ENCODE data around the gene CCDC28A.
"Not testable (repeated sequence)": the region's sequence is repeated elsewhere in the genome, so short reads cannot be mapped to it uniquely, and the experiment has no call there.

The CCDC28A gene

GRCh38 chr6:138773177-138774091, at the start of gene CCDC28A:
Gene CCDC28A (plus strand): TSS chr6:138773769. CDS start chr6:138776121, 2,352 bp downstream.
- Mint-ChIP-seq H3K9me3 (no peaks in the 10 kb centered on the region), H3K27me3 (no peaks in the 10 kb centered on the region), H3K4me3 (peak within 1 kb of the TSS; percentile 99), H3K4me1 (peaks cover 8% of the 10 kb centered on the region), H3K27ac (peak within 1 kb of the TSS; percentile 96), H3K36me3 (peaks cover 14% of the 10 kb centered on the region)
- ATAC-seq = peak; percentile 95

- Mint-ChIP-seq H3K4me1 (peaks cover 15% of the 10 kb centered on the region), H3K36me3 (no peaks in the 10 kb centered on the region), H3K27ac (no peak overlapping the region), H3K9me3 (no peaks in the 10 kb centered on the region), H3K4me3 (no peak overlapping the region), H3K27me3 (no peaks in the 10 kb centered on the region)
- no peak for ATAC-seq
Observed at GRCh38 chr6:138724015-138724414, 49.6 kb upstream of the CCDC28A start.

GRCh38 chr6:138726066-138726756, 47.4 kb upstream of the CCDC28A start:
- ATAC-seq = no peak
- Mint-ChIP-seq H3K27ac (no peak overlapping the region), H3K9me3 (no peaks in the 10 kb centered on the region), H3K36me3 (no peaks in the 10 kb centered on the region), H3K27me3 (no peaks in the 10 kb centered on the region), H3K4me1 (peaks cover 4% of the 10 kb centered on the region), H3K4me3 (no peak overlapping the region)

DNA sequence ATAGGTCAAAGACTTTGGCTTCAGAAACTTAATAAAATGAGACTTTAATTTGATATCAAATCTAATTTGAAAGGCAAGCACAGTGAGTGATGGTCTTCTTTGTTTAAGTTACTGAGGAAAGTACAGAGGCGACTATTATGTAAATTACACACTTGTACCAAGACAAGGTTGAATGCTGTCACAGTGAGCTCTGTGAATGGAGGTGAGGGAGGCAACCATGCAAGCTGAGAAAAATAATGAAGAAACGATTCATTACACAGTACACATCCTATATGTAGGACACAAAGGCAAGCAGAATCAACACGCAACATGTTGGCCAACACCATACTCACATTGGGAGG, 46.8 kb upstream of the CCDC28A start:
- Mint-ChIP-seq H3K27me3 (no peaks in the 10 kb centered on the region), H3K9me3 (peaks cover 2% of the 10 kb centered on the region), H3K4me1 (peaks cover 4% of the 10 kb centered on the region), H3K4me3 (no peak overlapping the region), H3K27ac (no peak overlapping the region), H3K36me3 (peaks cover 2% of the 10 kb centered on the region)
- no peak for ATAC-seq

GRCh38 chr6:138727182-138727581, 46.4 kb upstream of the CCDC28A start:
- peaks cover 4% of the 10 kb centered on the region for H3K9me3 Mint-ChIP-seq
- H3K4me1 Mint-ChIP-seq = peaks cover 4% of the 10 kb centered on the region
- H3K36me3 Mint-ChIP-seq = peaks cover 7% of the 10 kb centered on the region
- H3K4me3 Mint-ChIP-seq = no peak overlapping the region
- H3K27me3 Mint-ChIP-seq = no peaks in the 10 kb centered on the region
- ATAC-seq = no peak
- no peak overlapping the region for H3K27ac Mint-ChIP-seq

- peaks cover 4% of the 10 kb centered on the region for H3K9me3 Mint-ChIP-seq
- peaks cover 7% of the 10 kb centered on the region for H3K36me3 Mint-ChIP-seq
- ATAC-seq = no peak
- no peaks in the 10 kb centered on the region for H3K27me3 Mint-ChIP-seq
- H3K27ac Mint-ChIP-seq = no peak overlapping the region
- H3K4me3 Mint-ChIP-seq = no peak overlapping the region
- H3K4me1 Mint-ChIP-seq = no peaks in the 10 kb centered on the region
Observed at GRCh38 chr6:138728662-138729061, 44.9 kb upstream of the CCDC28A start.

- not testable (repeated sequence) for ATAC-seq, H3K36me3 Mint-ChIP-seq, H3K9me3 Mint-ChIP-seq, H3K27ac Mint-ChIP-seq, H3K4me1 Mint-ChIP-seq, H3K4me3 Mint-ChIP-seq, H3K27me3 Mint-ChIP-seq
Observed at GRCh38 chr6:138730037-138730436, 43.5 kb upstream of the CCDC28A start.

GRCh38 chr6:138734585-138734984, 39.0 kb upstream of the CCDC28A start:
- no peak overlapping the region for H3K4me3 Mint-ChIP-seq
- no peaks in the 10 kb centered on the region for H3K27me3 Mint-ChIP-seq
- no peaks in the 10 kb centered on the region for H3K4me1 Mint-ChIP-seq
- H3K36me3 Mint-ChIP-seq = peaks cover 7% of the 10 kb centered on the region
- no peak overlapping the region for H3K27ac Mint-ChIP-seq
- no peak for ATAC-seq
- peaks cover 4% of the 10 kb centered on the region for H3K9me3 Mint-ChIP-seq

DNA sequence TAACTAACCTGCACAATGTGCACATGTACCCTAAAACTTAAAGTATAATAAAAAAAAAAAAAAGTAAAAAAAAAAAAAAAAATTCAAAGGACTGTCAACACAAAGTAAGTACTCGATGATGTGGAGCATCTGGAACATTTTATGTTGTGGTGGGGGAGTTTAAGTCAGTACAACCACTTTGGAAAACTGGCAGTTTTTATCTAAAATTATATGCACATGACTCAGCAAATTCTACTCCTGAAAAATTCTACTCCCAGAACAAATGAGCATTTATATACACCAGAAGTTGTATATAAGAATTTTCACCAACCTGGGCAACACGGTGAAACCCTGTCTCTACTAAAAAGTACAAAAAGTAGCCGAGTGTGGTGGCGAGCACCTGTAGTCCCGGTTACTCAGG, 36.9 kb upstream of the CCDC28A start:
- Mint-ChIP-seq H3K27ac (no peak overlapping the region), H3K9me3 (peaks cover 3% of the 10 kb centered on the region), H3K36me3 (peaks cover 5% of the 10 kb centered on the region), H3K27me3 (no peaks in the 10 kb centered on the region), H3K4me1 (no peaks in the 10 kb centered on the region), H3K4me3 (no peak overlapping the region)
- no peak for ATAC-seq

DNA sequence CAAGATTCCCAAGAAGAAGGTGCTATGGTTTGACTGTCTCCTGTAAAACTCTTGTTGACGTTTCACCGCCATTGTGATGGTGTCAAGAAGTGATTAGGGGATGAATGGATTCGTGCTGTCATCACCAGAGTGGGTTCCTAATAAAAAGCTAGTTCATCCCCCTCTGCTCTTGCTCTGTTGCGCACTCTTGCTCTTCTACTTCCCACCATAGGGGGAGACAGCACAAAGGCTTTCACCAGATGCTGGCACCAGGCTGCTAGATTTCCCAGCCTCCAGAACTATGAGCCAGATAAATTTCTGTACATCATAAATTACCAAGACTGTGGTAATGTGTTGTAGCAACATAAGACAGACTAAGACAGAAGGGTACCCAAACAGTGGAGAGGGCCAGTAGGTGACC, 21.6 kb upstream of the CCDC28A start:
- Mint-ChIP-seq H3K27ac (no peak overlapping the region), H3K4me1 (no peaks in the 10 kb centered on the region), H3K27me3 (no peaks in the 10 kb centered on the region), H3K4me3 (no peak overlapping the region), H3K9me3 (no peaks in the 10 kb centered on the region), H3K36me3 (no peaks in the 10 kb centered on the region)
- ATAC-seq = no peak

- no peak for ATAC-seq
- H3K9me3 Mint-ChIP-seq = no peaks in the 10 kb centered on the region
- no peaks in the 10 kb centered on the region for H3K4me1 Mint-ChIP-seq
- no peaks in the 10 kb centered on the region for H3K27me3 Mint-ChIP-seq
- H3K27ac Mint-ChIP-seq = no peak overlapping the region
- no peaks in the 10 kb centered on the region for H3K36me3 Mint-ChIP-seq
- H3K4me3 Mint-ChIP-seq = no peak overlapping the region
Observed at GRCh38 chr6:138757136-138757535, 16.4 kb upstream of the CCDC28A start.

DNA sequence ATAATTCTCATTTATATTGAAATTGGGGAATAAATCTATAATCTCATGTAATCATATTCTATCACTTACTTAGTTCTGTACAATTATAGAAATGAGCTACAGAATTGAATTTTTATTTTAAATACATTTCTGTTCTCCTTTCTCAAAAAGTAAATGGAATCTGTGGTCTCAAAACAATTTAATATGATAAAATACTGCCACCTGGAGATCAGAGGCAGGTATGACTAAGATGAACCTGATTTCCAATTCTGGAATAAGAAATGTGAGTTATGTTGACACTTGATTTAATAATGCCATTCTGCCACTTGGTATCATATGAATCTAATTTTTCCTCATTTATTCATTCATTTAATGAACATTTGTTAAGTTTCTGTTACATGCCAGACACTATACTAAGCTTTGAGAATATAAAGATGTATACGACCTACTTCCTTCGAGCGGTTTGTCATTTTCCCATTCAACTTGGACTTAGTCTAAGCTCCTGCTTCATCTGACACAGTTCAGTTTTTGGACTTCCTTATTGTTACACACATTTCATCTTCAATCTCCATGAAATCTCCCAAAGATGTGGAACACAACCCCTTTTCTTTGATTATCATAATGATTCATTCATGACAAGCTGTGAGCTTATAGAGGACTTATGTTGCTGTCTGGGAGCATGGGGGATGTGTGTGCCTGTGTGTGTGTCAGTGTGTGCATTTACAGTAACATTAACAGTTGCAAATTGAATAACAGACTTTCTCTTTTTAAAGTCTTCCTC, 7.5 kb upstream of the CCDC28A start:
- no peak overlapping the region for H3K4me3 Mint-ChIP-seq
- H3K4me1 Mint-ChIP-seq = peaks cover 12% of the 10 kb centered on the region
- no peaks in the 10 kb centered on the region for H3K27me3 Mint-ChIP-seq
- H3K9me3 Mint-ChIP-seq = no peaks in the 10 kb centered on the region
- no peaks in the 10 kb centered on the region for H3K36me3 Mint-ChIP-seq
- no peak for ATAC-seq
- peak overlapping the region; percentile 38 for H3K27ac Mint-ChIP-seq

DNA sequence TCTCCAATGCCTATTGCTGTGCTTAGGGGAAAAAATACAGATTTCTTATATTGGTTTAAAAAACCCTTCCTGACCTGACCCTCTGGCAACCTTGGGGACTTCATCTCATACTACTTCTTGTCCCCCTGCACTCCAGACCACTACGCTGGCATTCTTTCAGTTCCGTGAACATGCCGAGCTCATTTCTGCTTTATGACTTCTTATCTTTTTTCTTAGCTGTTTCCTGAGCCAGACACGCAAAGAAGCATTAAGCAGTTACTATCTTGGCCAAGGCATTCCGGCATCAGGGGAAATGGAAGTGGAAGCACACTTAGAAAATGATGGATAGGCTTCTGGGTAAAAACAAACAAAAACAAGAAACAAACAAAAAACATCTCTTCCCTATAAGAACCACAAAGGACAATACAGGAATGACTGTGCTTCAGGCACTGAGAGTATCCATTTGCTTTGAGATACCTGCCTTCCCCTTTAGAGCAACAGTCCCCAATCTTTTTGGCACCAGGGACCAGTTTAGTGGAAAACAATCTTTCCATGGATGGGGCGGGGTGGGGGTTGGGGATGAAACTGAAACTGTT, 4.4 kb upstream of the CCDC28A start:
- Mint-ChIP-seq H3K4me1 (peaks cover 12% of the 10 kb centered on the region), H3K4me3 (no peak overlapping the region), H3K27me3 (no peaks in the 10 kb centered on the region), H3K36me3 (no peaks in the 10 kb centered on the region), H3K9me3 (no peaks in the 10 kb centered on the region), H3K27ac (peak overlapping the region; percentile 61)
- ATAC-seq = no peak

DNA sequence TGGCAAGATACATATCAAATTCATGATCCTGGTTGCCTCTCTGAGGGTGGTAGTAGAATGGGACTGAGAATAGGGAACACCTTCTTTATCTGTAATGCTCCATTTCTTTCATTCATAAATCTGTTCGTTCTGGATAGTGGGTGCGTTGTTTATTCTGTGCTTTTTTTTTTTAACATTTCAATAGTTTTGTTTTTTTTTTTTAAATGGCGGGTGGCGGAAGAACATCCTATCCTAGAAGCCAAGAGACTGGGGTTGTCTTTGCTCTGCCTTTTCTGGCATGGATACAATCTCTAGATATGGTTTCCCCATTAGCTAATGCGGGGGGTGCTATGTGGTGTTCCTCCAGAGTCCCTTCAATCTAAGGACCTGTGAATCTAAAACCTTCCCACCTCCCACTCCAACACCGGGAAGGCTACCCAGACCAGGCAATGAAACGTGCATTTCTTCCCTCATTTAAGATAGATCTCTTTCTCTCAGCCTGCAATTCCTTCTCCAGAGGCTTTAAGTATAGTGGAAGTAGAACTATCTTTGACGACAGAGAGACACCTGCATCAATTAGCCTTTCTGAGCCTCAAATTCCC, 883 bp upstream of the CCDC28A start:
- ATAC-seq = no peak
- peak overlapping the region; percentile 96 for H3K27ac Mint-ChIP-seq
- peaks cover 8% of the 10 kb centered on the region for H3K36me3 Mint-ChIP-seq
- peaks cover 12% of the 10 kb centered on the region for H3K4me1 Mint-ChIP-seq
- H3K9me3 Mint-ChIP-seq = no peaks in the 10 kb centered on the region
- no peaks in the 10 kb centered on the region for H3K27me3 Mint-ChIP-seq
- peak overlapping the region; percentile 99 for H3K4me3 Mint-ChIP-seq

GRCh38 chr6:138774370-138774769, 801 bp downstream of the CCDC28A start:
- no peak for ATAC-seq
- H3K27me3 Mint-ChIP-seq = no peaks in the 10 kb centered on the region
- no peaks in the 10 kb centered on the region for H3K9me3 Mint-ChIP-seq
- peaks cover under 1% of the 10 kb centered on the region for H3K4me1 Mint-ChIP-seq
- peak overlapping the region; percentile 99 for H3K4me3 Mint-ChIP-seq
- peak overlapping the region; percentile 96 for H3K27ac Mint-ChIP-seq
- H3K36me3 Mint-ChIP-seq = peaks cover 22% of the 10 kb centered on the region

Data from stimulated activated memory B cell treated with anti-CD40 and anti-IgM and Interleukin-4, amounts not matched to agents 10 μg/mL and 1 μg/mL and 100 μg/mL, for 72 hours (primary cell).